ENCODE measurements around the gene RNF217. TPM values are rescaled to one million over a fixed set of nuclear protein-coding genes. Genes with fewer than 3 reads are reported as not detected.

RNF217 gene
- total RNA-seq, 4 donors from 2014 or later = 6.0 to 24.3 (median 16.0) TPM

GRCh38 chr6:125110056-125110455 is 147.8 kb downstream of the RNF217 start:
- H3K36me3 ChIP-seq = no peaks in the 10 kb centered on the region
- H3K9me3 ChIP-seq = peaks cover 17 to 28% of the 10 kb centered on the region in 2 donors
- intact Hi-C loops (cut with DNase I; ENCODE audit: low total_unique reads) = no loop called here
- H3K4me3 ChIP-seq = no peak overlapping the region
- TF ChIP-seq EP300 (IDR thresholded peaks at IDR 0.05; ENCODE audit: low read depth) = no peak
- TF ChIP-seq POLR2A (IDR thresholded peaks at IDR 0.05) = no peak
- no peak for TF ChIP-seq POLR2AphosphoS5 (IDR thresholded peaks at IDR 0.05)
- no peak for TF ChIP-seq CTCF (IDR thresholded peaks at IDR 0.05)
- in situ Hi-C loops (cut with MboI; ENCODE audit: low pct_ligation_motif_present in 1 of 4, low pct_unique_long_range_greater_than_20kb in 1 of 4, low sequenced_read_pairs in 3 of 4) = loop anchor here (5.0 to 10.0 kb wide), 3 partner anchors 235 to 245 kb away; no protein-coding TSS in a partner anchor
- WGBS, 2 donors (ENCODE audit: low coverage in 1 of 2) = 88 to 92% methylated on average over 1 of the region's 1 CpG
- no peaks in the 10 kb centered on the region for H3K4me1 ChIP-seq
- no peak for DNase-seq
- H3K27ac ChIP-seq = no peak overlapping the region
- no peaks in the 10 kb centered on the region for H3K27me3 ChIP-seq

GRCh38 chr6:125111219-125111983 is 149.2 kb downstream of the RNF217 start:
- Histone ChIP-seq H3K4me3 (no peak overlapping the region), H3K4me1 (no peaks in the 10 kb centered on the region), H3K36me3 (no peaks in the 10 kb centered on the region), H3K27ac (no peak overlapping the region), H3K9me3 (peaks cover 17 to 28% of the 10 kb centered on the region in 2 donors), H3K27me3 (no peaks in the 10 kb centered on the region)
- in situ Hi-C loops (cut with MboI; ENCODE audit: low pct_ligation_motif_present in 1 of 4, low pct_unique_long_range_greater_than_20kb in 1 of 4, low sequenced_read_pairs in 3 of 4) (loop anchor here (5.0 to 10.0 kb wide), 3 partner anchors 237 to 247 kb away; no protein-coding TSS in a partner anchor), intact Hi-C loops (cut with DNase I; ENCODE audit: low total_unique reads) (no loop called here)
- WGBS, 2 donors (ENCODE audit: low coverage in 1 of 2) = 87 to 88% methylated on average over 4 of the region's 4 CpGs
- no peak for TF ChIP-seq CTCF (IDR thresholded peaks at IDR 0.05)
- no peak for TF ChIP-seq POLR2AphosphoS5 (IDR thresholded peaks at IDR 0.05)
- no peak for TF ChIP-seq EP300 (IDR thresholded peaks at IDR 0.05; ENCODE audit: low read depth)
- TF ChIP-seq POLR2A (IDR thresholded peaks at IDR 0.05) = no peak
- DNase-seq = no peak

GRCh38 chr6:125112934-125113333 is 150.7 kb downstream of the RNF217 start:
- no peaks in the 10 kb centered on the region for H3K27me3 ChIP-seq
- no peaks in the 10 kb centered on the region for H3K4me1 ChIP-seq
- in situ Hi-C loops (cut with MboI; ENCODE audit: low pct_ligation_motif_present in 1 of 4, low pct_unique_long_range_greater_than_20kb in 1 of 4, low sequenced_read_pairs in 3 of 4) (loop anchor here (5.0 to 10.0 kb wide), 3 partner anchors 238 to 248 kb away; no protein-coding TSS in a partner anchor), intact Hi-C loops (cut with DNase I; ENCODE audit: low total_unique reads) (no loop called here)
- no peak overlapping the region for H3K27ac ChIP-seq
- DNase-seq = no peak
- peaks cover 17 to 28% of the 10 kb centered on the region in 2 donors for H3K9me3 ChIP-seq
- no peaks in the 10 kb centered on the region for H3K36me3 ChIP-seq
- TF ChIP-seq POLR2A (IDR thresholded peaks at IDR 0.05) (no peak), EP300 (IDR thresholded peaks at IDR 0.05; ENCODE audit: low read depth) (no peak), POLR2AphosphoS5 (IDR thresholded peaks at IDR 0.05) (no peak), CTCF (IDR thresholded peaks at IDR 0.05) (no peak)
- no peak overlapping the region for H3K4me3 ChIP-seq

GRCh38 chr6:125114248-125114858 is 152.1 kb downstream of the RNF217 start:
- no peak overlapping the region for H3K4me3 ChIP-seq
- H3K27ac ChIP-seq = no peak overlapping the region
- WGBS, 2 donors (ENCODE audit: low coverage in 1 of 2) = 0% methylated on average over 1 of the region's 1 CpG
- peak; percentile 59 for DNase-seq
- intact Hi-C loops (cut with DNase I; ENCODE audit: low total_unique reads) (no loop called here), in situ Hi-C loops (cut with MboI; ENCODE audit: low pct_ligation_motif_present in 1 of 4, low pct_unique_long_range_greater_than_20kb in 1 of 4, low sequenced_read_pairs in 3 of 4) (loop anchor here (5.0 to 10.0 kb wide), 3 partner anchors 240 to 250 kb away; no protein-coding TSS in a partner anchor)
- peaks cover 17 to 25% of the 10 kb centered on the region in 2 donors for H3K9me3 ChIP-seq
- TF ChIP-seq CTCF (IDR thresholded peaks at IDR 0.05) (peak; percentile 66 to 85 (median 82)), EP300 (IDR thresholded peaks at IDR 0.05; ENCODE audit: low read depth) (no peak)
- H3K36me3 ChIP-seq = no peaks in the 10 kb centered on the region
- no peaks in the 10 kb centered on the region for H3K4me1 ChIP-seq
- H3K27me3 ChIP-seq = no peaks in the 10 kb centered on the region

All from transverse colon (tissue), 4 donors.